Lower lobe of right lung (tissue), 2 donors: ENCODE results near the gene NWD2. TPM values are rescaled to one million over a fixed set of nuclear protein-coding genes. Genes with fewer than 3 reads are reported as not detected.

Source experiments
- ATAC-seq, 2 donors: fragments of 200-7000 bp; cut with Tn5 transposase; one replicate each; pipeline ENCODE4 v1.9.1; 2020 to 2022; ENCODE audit warnings: mild to moderate bottlenecking in 2 of 2, moderate library complexity in 2 of 2
- DNase-seq: peaks from one replicate; pipeline ENCODE4 v3.0.0-alpha.2; 2020
- H3K27ac ChIP-seq: fragments of 200-600 bp; one replicate; pipeline ENCODE4 v1.8.0; 2022
- H3K27me3 ChIP-seq: fragments of 200-600 bp; one replicate; pipeline ENCODE4 v1.8.0; 2022; ENCODE audit warnings: low read depth
- H3K36me3 ChIP-seq: fragments of 200-600 bp; one replicate; pipeline ENCODE4 v1.8.0; 2022; ENCODE audit warnings: mild to moderate bottlenecking
- H3K4me1 ChIP-seq: fragments of 200-600 bp; one replicate; pipeline ENCODE4 v1.8.0; 2022
- H3K4me3 ChIP-seq: fragments of 200-600 bp; one replicate; pipeline ENCODE4 v1.8.0; 2022; ENCODE audit warnings: mild to moderate bottlenecking
- H3K9me3 ChIP-seq: fragments of 200-600 bp; one replicate; pipeline ENCODE4 v1.8.0; 2022
- intact Hi-C: fragments of 100-400 bp; cut with DNase I; formaldehyde crosslinking; loops from one replicate; pipeline ENCODE4 v1.11.0; 2022
- total RNA-seq: library from RNA; stranded (reverse); fragmentation: NEBNext Ultra II Directional; extraction: Animal tissue kit (Norgen Biotek cat#: 25700); gene quantifications from one replicate; pipeline ENCODE4 v1.2.1, GENCODE V29; 2021
- TF ChIP-seq, protein P1 (sequence below): fragments of 200-600 bp; IDR thresholded peaks from one replicate; pipeline ENCODE4 v1.8.0; 2022; ENCODE audit warnings: antibody characterized with exemption, mild to moderate bottlenecking
- donor health status: DM: no; HTN: yes; CAD: no; lungs with severe emphysema.

The NWD2 gene
- total RNA-seq, 1 donor from 2014 or later, result not detected

DNA sequence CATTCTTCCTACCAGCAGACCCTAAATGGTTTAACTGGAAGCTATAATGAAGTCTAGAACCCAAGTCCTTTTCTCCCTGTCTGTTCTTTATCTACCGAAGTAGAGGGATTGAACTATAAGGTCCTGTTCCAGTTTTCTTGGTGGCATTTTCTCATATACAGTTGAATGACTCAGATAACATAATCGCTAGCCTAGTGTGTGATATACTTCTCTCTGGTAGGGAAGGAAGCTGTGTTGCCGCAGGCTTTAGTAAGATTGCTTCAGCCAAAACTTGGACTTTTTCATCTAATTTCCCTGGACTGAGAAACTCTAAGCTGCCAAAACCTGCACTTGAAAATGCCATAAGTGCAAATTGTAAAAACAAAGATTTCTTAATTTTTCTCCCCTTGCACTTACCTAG, 123.4 kb downstream of the NWD2 start:
- intact Hi-C loops, result no loop called here
- no peak for DNase-seq
- TF ChIP-seq, protein P1, sequence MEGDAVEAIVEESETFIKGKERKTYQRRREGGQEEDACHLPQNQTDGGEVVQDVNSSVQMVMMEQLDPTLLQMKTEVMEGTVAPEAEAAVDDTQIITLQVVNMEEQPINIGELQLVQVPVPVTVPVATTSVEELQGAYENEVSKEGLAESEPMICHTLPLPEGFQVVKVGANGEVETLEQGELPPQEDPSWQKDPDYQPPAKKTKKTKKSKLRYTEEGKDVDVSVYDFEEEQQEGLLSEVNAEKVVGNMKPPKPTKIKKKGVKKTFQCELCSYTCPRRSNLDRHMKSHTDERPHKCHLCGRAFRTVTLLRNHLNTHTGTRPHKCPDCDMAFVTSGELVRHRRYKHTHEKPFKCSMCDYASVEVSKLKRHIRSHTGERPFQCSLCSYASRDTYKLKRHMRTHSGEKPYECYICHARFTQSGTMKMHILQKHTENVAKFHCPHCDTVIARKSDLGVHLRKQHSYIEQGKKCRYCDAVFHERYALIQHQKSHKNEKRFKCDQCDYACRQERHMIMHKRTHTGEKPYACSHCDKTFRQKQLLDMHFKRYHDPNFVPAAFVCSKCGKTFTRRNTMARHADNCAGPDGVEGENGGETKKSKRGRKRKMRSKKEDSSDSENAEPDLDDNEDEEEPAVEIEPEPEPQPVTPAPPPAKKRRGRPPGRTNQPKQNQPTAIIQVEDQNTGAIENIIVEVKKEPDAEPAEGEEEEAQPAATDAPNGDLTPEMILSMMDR, result no peak

DNA sequence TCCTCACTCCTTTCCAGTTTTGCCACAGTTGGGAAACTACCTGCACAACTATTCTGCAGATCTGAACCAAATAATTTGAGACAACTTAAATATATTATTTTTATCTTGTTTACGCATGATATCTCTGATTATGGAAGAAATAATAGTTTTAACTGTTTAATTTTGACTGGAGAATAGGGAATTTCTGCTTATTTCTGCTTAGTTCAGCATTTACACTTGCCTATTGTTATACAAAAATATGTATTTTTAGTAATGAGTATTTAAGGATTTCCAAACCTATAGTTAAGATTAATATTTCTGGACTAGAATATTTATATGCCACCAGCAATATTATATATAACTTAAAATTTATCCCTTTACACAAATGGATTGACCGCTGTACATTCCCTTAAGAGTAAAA, 125.5 kb downstream of the NWD2 start:
- Histone ChIP-seq H3K36me3 (no peaks in the 10 kb centered on the region), H3K4me1 (no peaks in the 10 kb centered on the region), H3K27me3 (no peaks in the 10 kb centered on the region), H3K9me3 (no peaks in the 10 kb centered on the region), H3K27ac (no peak overlapping the region), H3K4me3 (no peak overlapping the region)
- intact Hi-C loops, result no loop called here
- ATAC-seq (no peak), DNase-seq (no peak)
- TF ChIP-seq, protein P1, result no peak

More for the DNA sequence above, 123.4 kb downstream of the NWD2 start:
- no peaks in the 10 kb centered on the region for H3K4me1 ChIP-seq
- H3K27ac ChIP-seq, result no peak overlapping the region
- H3K4me3 ChIP-seq, result no peak overlapping the region
- ATAC-seq, result no peak
- no peaks in the 10 kb centered on the region for H3K9me3 ChIP-seq
- H3K27me3 ChIP-seq, result no peaks in the 10 kb centered on the region
- H3K36me3 ChIP-seq, result no peaks in the 10 kb centered on the region

DNA sequence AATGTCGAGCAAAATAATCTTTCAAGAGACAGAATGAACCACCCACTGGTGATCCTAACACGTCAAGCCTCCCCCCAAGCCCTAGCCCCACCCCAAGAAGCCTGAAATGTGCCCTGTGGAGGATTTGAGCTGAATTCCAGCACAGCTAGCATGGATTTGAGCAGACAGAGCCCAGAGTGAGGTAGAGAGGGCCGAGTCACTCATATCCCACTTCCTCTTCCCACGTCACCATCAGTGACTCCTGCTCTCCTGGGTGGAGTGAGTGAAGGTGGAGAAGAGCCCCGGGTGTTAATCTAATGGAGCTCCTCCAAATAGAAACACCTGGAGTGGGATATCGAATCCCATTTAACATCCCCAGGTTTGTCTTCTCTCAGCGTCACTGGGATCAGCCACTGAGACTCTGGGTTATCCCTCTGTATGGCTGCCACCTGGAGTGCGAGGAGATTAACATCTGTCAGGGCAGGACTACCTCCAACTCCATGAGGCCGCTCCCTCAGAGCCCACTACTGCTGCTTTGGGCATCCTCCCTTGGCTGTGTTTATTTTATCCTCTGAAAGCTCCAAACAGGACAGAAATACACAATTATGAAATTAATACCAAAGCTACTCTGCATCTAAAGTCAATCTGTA, 136.6 kb downstream of the NWD2 start:
- Histone ChIP-seq H3K36me3 (no peaks in the 10 kb centered on the region), H3K4me1 (no peaks in the 10 kb centered on the region), H3K27me3 (peaks cover 4% of the 10 kb centered on the region), H3K27ac (no peak overlapping the region), H3K9me3 (no peaks in the 10 kb centered on the region), H3K4me3 (no peak overlapping the region)
- ATAC-seq (no peak), DNase-seq (no peak)
- intact Hi-C loops, result no loop called here
- TF ChIP-seq, protein P1, result no peak

DNA sequence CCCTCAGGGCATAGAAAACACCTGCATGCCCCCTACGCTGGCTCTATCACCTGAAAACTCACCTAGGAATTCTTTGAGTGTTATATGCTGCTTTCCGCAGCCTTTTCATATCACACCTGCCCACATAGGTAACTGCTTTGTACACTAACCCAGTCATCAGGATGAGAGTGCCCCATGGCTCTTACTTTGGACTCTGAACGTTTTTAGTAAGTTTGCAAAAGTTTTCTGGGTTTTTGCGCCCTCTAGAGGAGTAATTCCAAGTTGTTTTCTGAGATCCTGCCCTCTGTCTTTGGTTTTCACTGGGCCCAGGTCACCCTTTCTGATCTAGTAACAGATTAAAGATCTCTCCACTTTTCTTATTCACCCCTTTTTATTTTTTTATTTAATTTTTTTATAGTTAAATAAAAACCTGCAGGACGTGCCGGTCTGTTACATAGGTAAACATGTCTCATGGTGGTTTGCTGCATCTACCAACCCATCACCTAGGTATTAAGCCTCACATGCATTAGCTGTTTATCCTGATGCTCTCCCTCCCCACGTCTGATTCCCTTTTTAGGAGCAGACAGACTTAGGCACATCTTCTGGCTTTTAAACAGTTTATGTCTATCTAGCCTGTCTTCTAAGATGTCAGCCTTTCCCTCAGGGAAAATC, 139.2 kb downstream of the NWD2 start:
- Histone ChIP-seq H3K27me3 (no peaks in the 10 kb centered on the region), H3K4me1 (no peaks in the 10 kb centered on the region), H3K4me3 (no peak overlapping the region), H3K9me3 (no peaks in the 10 kb centered on the region), H3K27ac (no peak overlapping the region), H3K36me3 (no peaks in the 10 kb centered on the region)
- DNase-seq (no peak), ATAC-seq (peak in 1 of 2 donors; percentile 61)
- intact Hi-C loops, result no loop called here
- TF ChIP-seq, protein P1, result peak; percentile 56

DNA sequence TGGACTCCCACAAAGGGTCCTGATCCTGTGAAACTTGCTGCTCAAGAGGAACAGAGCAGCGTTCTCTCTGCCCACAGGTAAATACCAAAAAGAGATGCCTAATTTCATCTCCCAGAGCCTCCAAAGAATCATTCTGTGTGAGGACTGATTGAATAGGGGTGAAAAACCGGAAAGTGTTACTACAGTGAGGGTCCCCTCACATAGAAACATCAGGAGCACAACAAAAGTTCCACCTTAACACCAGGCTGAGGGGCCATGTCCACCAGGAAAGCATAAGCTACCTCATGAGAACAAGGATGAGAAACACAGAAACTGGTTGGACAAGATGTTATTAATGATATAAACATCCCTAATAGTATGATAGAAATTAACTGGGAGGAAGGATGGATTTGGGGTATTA, 140.9 kb downstream of the NWD2 start:
- no peak overlapping the region for H3K27ac ChIP-seq
- no peaks in the 10 kb centered on the region for H3K9me3 ChIP-seq
- DNase-seq (no peak), ATAC-seq (no peak)
- intact Hi-C loops, result no loop called here
- H3K36me3 ChIP-seq, result no peaks in the 10 kb centered on the region
- no peaks in the 10 kb centered on the region for H3K4me1 ChIP-seq
- no peak overlapping the region for H3K4me3 ChIP-seq
- no peaks in the 10 kb centered on the region for H3K27me3 ChIP-seq
- TF ChIP-seq, protein P1, result no peak
